Gastroesophageal sphincter (tissue), 3 donors: Measurements from ENCODE around the gene RAET1E.

ENCODE experiments used
- EP300 ChIP-seq: sonication (generic); formaldehyde crosslinking; IDR thresholded peaks from one replicate; pipeline ENCODE4 v1.6.1; 2017; ENCODE audit warnings: antibody characterized with exemption, mild to moderate bottlenecking
- POLR2A ChIP-seq, 2 donors: fragments of 450-650 bp; IDR thresholded peaks; one replicate each; pipeline ENCODE4 v1.6.1; 2017; ENCODE audit warnings: antibody characterized with exemption in 2 of 2, mild to moderate bottlenecking in 2 of 2, moderate library complexity in 1 of 2
- POLR2AphosphoS5 ChIP-seq: sonication (generic); formaldehyde crosslinking; IDR thresholded peaks from one replicate; pipeline ENCODE4 v1.6.1; 2017; ENCODE audit warnings: antibody characterized with exemption
- TF ChIP-seq, protein P1 (sequence below), 4 experiments: fragments of 200-600 bp in 2 of 4; fragments of 450-650 bp in 2 of 4; sonication (generic) in 1 of 4; IDR thresholded peaks; one replicate each; pipeline ENCODE4 v1.5.1; 2017 to 2019; ENCODE audit warnings: antibody characterized with exemption in 4 of 4, mild to moderate bottlenecking in 2 of 4, moderate library complexity in 2 of 4

- TF ChIP-seq POLR2A (IDR thresholded peaks at IDR 0.05) (no peak), POLR2AphosphoS5 (no peak), EP300 (no peak)
- TF ChIP-seq, protein P1, sequence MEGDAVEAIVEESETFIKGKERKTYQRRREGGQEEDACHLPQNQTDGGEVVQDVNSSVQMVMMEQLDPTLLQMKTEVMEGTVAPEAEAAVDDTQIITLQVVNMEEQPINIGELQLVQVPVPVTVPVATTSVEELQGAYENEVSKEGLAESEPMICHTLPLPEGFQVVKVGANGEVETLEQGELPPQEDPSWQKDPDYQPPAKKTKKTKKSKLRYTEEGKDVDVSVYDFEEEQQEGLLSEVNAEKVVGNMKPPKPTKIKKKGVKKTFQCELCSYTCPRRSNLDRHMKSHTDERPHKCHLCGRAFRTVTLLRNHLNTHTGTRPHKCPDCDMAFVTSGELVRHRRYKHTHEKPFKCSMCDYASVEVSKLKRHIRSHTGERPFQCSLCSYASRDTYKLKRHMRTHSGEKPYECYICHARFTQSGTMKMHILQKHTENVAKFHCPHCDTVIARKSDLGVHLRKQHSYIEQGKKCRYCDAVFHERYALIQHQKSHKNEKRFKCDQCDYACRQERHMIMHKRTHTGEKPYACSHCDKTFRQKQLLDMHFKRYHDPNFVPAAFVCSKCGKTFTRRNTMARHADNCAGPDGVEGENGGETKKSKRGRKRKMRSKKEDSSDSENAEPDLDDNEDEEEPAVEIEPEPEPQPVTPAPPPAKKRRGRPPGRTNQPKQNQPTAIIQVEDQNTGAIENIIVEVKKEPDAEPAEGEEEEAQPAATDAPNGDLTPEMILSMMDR (IDR thresholded peaks at IDR 0.05): no peak
Measured at GRCh38 chr6:149923327-149923986, 25.5 kb upstream of the RAET1E start.
